Cardiac fibroblast (primary cell): ENCODE measurements around the gene MIPOL1.

Experiments used
- DNase-seq, 2 donors: peaks; one replicate each; pipeline versions ENCODE4 v3.0.0 to v3.0.0-alpha.2; 2010; ENCODE audit warnings: low read depth in 2 of 2
- H3K4me3 ChIP-seq, 2 donors: replicated peaks in 1 of 2; 1 replicate in 1 of 2; 2 replicates in 1 of 2; pipeline ENCODE4 v1.5.1; 2011; ENCODE audit warnings: low read depth in 2 of 2, low read length in 2 of 2, mild to moderate bottlenecking in 2 of 2, moderate library complexity in 1 of 2
- CTCF ChIP-seq: IDR thresholded peaks from one replicate; pipeline ENCODE4 v1.5.1; 2011; ENCODE audit warnings: low read depth, mild to moderate bottlenecking, low read length, inconsistent platforms

Gene MIPOL1

GRCh38 chr14:37491076-37491475, 293.3 kb downstream of the MIPOL1 start:
- H3K4me3 ChIP-seq: no peak overlapping the region
- no peak for TF ChIP-seq CTCF
- no peak for DNase-seq

DNA sequence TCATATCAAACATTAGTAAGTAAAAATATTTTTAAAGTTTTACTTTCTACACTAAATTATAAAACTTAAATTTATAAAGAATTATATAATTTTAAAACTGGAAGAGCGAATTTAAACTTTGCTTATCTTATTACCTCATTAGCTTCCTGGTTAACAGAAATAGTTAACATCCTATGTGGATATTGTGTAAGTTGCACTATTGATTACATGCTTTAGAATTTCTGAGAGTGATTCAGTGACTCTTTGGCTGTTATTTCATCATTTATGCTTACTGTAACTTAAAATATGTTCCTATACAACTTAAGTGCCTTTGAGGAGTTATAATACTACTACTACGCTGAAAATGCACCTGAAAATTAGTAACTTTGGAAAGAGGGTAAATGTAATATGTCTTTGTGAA, 295.9 kb downstream of the MIPOL1 start:
- DNase-seq: no peak
- no peak for TF ChIP-seq CTCF
- H3K4me3 ChIP-seq: no peak overlapping the region

GRCh38 chr14:37497422-37497821, 299.7 kb downstream of the MIPOL1 start:
- no peak for DNase-seq
- H3K4me3 ChIP-seq: no peak overlapping the region
- TF ChIP-seq CTCF: no peak

DNA sequence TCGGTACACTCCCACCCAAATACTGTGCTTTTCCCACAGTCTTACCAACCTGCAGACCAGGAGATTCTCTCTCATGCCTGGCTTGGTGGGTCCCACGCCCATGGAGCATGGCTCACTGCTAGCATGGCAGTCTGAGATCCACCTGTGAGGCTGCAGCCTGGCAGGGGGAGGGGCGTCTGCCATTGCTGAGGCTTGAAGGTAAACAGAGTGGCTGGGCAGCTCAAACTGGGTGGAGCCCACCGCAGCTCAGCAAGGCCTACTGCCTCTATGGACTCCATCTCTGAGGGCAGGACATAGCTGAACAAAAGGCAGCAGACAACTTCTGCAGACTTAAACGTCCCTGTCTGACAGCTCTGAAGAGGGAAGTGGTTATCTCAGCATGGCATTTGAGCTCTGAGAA, 304.1 kb downstream of the MIPOL1 start:
- H3K4me3 ChIP-seq: no peak overlapping the region
- TF ChIP-seq CTCF: no peak
- DNase-seq: no peak

DNA sequence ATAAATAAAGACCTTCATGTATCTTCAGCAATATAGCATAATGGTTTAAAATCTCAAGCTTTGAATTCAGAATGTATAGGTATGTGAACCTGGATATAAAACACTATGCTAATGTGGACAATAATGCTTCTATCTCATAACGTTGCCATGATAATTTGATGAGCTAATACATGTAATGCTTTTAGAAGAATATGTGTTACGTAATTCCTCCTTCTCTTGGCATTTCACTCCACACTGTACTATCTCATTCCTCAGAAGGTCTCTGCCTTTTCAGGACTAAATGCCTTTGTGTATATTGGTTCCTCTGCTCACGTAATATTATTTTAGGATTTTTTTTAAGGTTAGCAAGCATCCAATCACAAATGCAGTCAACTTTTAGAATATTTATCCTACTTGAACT, 310.8 kb downstream of the MIPOL1 start:
- peak; percentile 0 to 2 for DNase-seq
- H3K4me3 ChIP-seq: no peak overlapping the region
- no peak for TF ChIP-seq CTCF

DNA sequence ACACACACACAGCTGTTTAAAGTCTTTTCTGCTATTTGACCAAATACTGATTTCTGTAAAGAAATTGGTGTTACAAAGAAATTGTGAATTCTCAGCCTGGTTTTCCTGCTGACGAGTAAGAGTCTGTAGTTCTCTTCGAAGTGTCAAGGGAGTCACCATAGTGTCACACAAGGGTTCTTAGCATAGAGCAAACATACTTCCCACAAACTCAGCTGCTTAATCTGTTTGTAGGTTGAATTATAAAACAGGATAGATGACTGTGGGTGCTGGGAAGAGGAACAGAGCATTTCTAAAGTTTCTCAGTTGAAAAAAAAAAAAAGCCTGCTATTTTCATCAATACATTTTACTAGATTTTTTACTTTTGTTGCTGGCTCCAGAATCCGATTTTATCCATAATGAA, 314.4 kb downstream of the MIPOL1 start:
- H3K4me3 ChIP-seq: no peak overlapping the region
- DNase-seq: no peak
- TF ChIP-seq CTCF: no peak

- no peak for TF ChIP-seq CTCF
- no peak for DNase-seq
- no peak overlapping the region for H3K4me3 ChIP-seq
These were observed 318.0 kb downstream of the MIPOL1 start for GRCh38 chr14:37515771-37516170.
